Stimulated activated CD4-positive, alpha-beta T cell treated with anti-CD3 and anti-CD28 coated beads, TNF-alpha, amount 100 ng/mL, for 24 hours (primary cell): ENCODE measurements around the gene SPATS2L.
"Not testable (repeated sequence)": the region's sequence is repeated elsewhere in the genome, so short reads cannot be mapped to it uniquely, and the experiment has no call there.

Experiments
- DNase-seq, 3 experiments: peaks; one replicate each; pipeline ENCODE4 v3.0.0-alpha.2; 2020; ENCODE audit warnings: low read depth in 3 of 3

SPATS2L gene

GRCh38 chr2:200320344-200320743 is 13.9 kb downstream of the SPATS2L start:
- no peak for DNase-seq

- no peak for DNase-seq
Measured at GRCh38 chr2:200320991-200321390, 14.5 kb downstream of the SPATS2L start.

- no peak for DNase-seq
Measured at GRCh38 chr2:200321780-200322534, 15.5 kb downstream of the SPATS2L start.

GRCh38 chr2:200322607-200323006 is 16.1 kb downstream of the SPATS2L start:
- DNase-seq, result no peak

- no peak for DNase-seq
Measured at GRCh38 chr2:200324362-200324761, 17.9 kb downstream of the SPATS2L start.

- DNase-seq, result no peak
Measured at GRCh38 chr2:200329384-200329783, 22.9 kb downstream of the SPATS2L start.

- DNase-seq, result no peak
Measured at GRCh38 chr2:200329798-200330197, 23.3 kb downstream of the SPATS2L start.

- no peak for DNase-seq
Measured at GRCh38 chr2:200330351-200331060, 24.0 kb downstream of the SPATS2L start.

- no peak for DNase-seq
Measured at GRCh38 chr2:200331061-200331400, 24.5 kb downstream of the SPATS2L start.

GRCh38 chr2:200335657-200336056 is 29.2 kb downstream of the SPATS2L start:
- DNase-seq, result no peak

- DNase-seq, result no peak
Measured at GRCh38 chr2:200336980-200337615, 30.6 kb downstream of the SPATS2L start.

- no peak for DNase-seq
Measured at GRCh38 chr2:200337621-200338020, 31.1 kb downstream of the SPATS2L start.

GRCh38 chr2:200338692-200339091 is 32.2 kb downstream of the SPATS2L start:
- no peak for DNase-seq

GRCh38 chr2:200340508-200341224 is 34.2 kb downstream of the SPATS2L start:
- no peak for DNase-seq

GRCh38 chr2:200341376-200341775 is 34.9 kb downstream of the SPATS2L start:
- no peak for DNase-seq

GRCh38 chr2:200342235-200342634 is 35.7 kb downstream of the SPATS2L start:
- DNase-seq, result no peak

GRCh38 chr2:200342654-200343053 is 36.2 kb downstream of the SPATS2L start:
- no peak for DNase-seq

GRCh38 chr2:200344202-200344601 is 37.7 kb downstream of the SPATS2L start:
- not testable (repeated sequence) for DNase-seq

- no peak for DNase-seq
Measured at GRCh38 chr2:200345975-200346374, 39.5 kb downstream of the SPATS2L start.

- no peak for DNase-seq
Measured at GRCh38 chr2:200347301-200347700, 40.8 kb downstream of the SPATS2L start.

GRCh38 chr2:200348897-200349563 is 42.5 kb downstream of the SPATS2L start:
- DNase-seq, result no peak

- no peak for DNase-seq
Measured at GRCh38 chr2:200349868-200350267, 43.4 kb downstream of the SPATS2L start.
